ENCODE measurements around the gene MAML3. TPM values are rescaled to one million over a fixed set of nuclear protein-coding genes. Genes with fewer than 3 reads are reported as not detected.

MAML3 gene
- total RNA-seq, 4 donors from 2014 or later = 18.2 to 42.7 (median 28.6) TPM

GRCh38 chr4:139800082-139800481 is 353.9 kb downstream of the MAML3 start:
- WGBS = 81% methylated on average over 4 of the region's 4 CpGs
- Histone ChIP-seq H3K9me3 (no peaks in the 10 kb centered on the region), H3K4me1 (peaks cover 3% of the 10 kb centered on the region), H3K27me3 (no peaks in the 10 kb centered on the region), H3K4me3 (no peak overlapping the region), H3K27ac (no peak overlapping the region), H3K36me3 (no peaks in the 10 kb centered on the region)
- DNase-seq (ENCODE audit: low spot score in 2 of 2) = no peak
- TF ChIP-seq CTCF (IDR thresholded peaks at IDR 0.05) = no peak
- no peak for TF ChIP-seq POLR2AphosphoS5 (IDR thresholded peaks at IDR 0.05)
- no peak for TF ChIP-seq EP300 (IDR thresholded peaks at IDR 0.05)
- TF ChIP-seq POLR2A (IDR thresholded peaks at IDR 0.05) = no peak

GRCh38 chr4:139799615-139800014 is 354.4 kb downstream of the MAML3 start:
- Histone ChIP-seq H3K4me3 (no peak overlapping the region), H3K27ac (no peak overlapping the region), H3K9me3 (no peaks in the 10 kb centered on the region), H3K27me3 (no peaks in the 10 kb centered on the region), H3K4me1 (peaks cover 7% of the 10 kb centered on the region), H3K36me3 (no peaks in the 10 kb centered on the region)
- TF ChIP-seq EP300 (IDR thresholded peaks at IDR 0.05) (no peak), CTCF (IDR thresholded peaks at IDR 0.05) (no peak), POLR2AphosphoS5 (IDR thresholded peaks at IDR 0.05) (no peak), POLR2A (IDR thresholded peaks at IDR 0.05) (no peak)
- no peak for DNase-seq (ENCODE audit: low spot score in 2 of 2)

GRCh38 chr4:139798456-139798855 is 355.5 kb downstream of the MAML3 start:
- Histone ChIP-seq H3K27me3 (no peaks in the 10 kb centered on the region), H3K9me3 (no peaks in the 10 kb centered on the region), H3K4me1 (peaks cover 13% of the 10 kb centered on the region), H3K4me3 (no peak overlapping the region), H3K36me3 (no peaks in the 10 kb centered on the region), H3K27ac (no peak overlapping the region)
- TF ChIP-seq POLR2AphosphoS5 (IDR thresholded peaks at IDR 0.05) (no peak), POLR2A (IDR thresholded peaks at IDR 0.05) (no peak), EP300 (IDR thresholded peaks at IDR 0.05) (no peak), CTCF (IDR thresholded peaks at IDR 0.05) (no peak)
- DNase-seq (ENCODE audit: low spot score in 2 of 2) = no peak

GRCh38 chr4:139797287-139797686 is 356.7 kb downstream of the MAML3 start:
- Histone ChIP-seq H3K4me1 (peaks cover 13% of the 10 kb centered on the region), H3K27me3 (no peaks in the 10 kb centered on the region), H3K9me3 (no peaks in the 10 kb centered on the region), H3K4me3 (no peak overlapping the region), H3K27ac (no peak overlapping the region), H3K36me3 (no peaks in the 10 kb centered on the region)
- 96% methylated on average over 2 of the region's 2 CpGs for WGBS
- TF ChIP-seq POLR2A (IDR thresholded peaks at IDR 0.05) = no peak
- TF ChIP-seq CTCF (IDR thresholded peaks at IDR 0.05) = no peak
- TF ChIP-seq POLR2AphosphoS5 (IDR thresholded peaks at IDR 0.05) = no peak
- no peak for TF ChIP-seq EP300 (IDR thresholded peaks at IDR 0.05)
- no peak for DNase-seq (ENCODE audit: low spot score in 2 of 2)

GRCh38 chr4:139795527-139796314 is 358.3 kb downstream of the MAML3 start:
- Histone ChIP-seq H3K4me3 (no peak overlapping the region), H3K27ac (no peak overlapping the region), H3K9me3 (no peaks in the 10 kb centered on the region), H3K4me1 (peaks cover 13% of the 10 kb centered on the region), H3K36me3 (no peaks in the 10 kb centered on the region), H3K27me3 (no peaks in the 10 kb centered on the region)
- DNase-seq (ENCODE audit: low spot score in 2 of 2) = no peak
- WGBS = 73% methylated on average over 8 of the region's 8 CpGs
- TF ChIP-seq CTCF (IDR thresholded peaks at IDR 0.05) = no peak
- TF ChIP-seq EP300 (IDR thresholded peaks at IDR 0.05) = no peak
- TF ChIP-seq POLR2A (IDR thresholded peaks at IDR 0.05) = no peak
- no peak for TF ChIP-seq POLR2AphosphoS5 (IDR thresholded peaks at IDR 0.05)

Data from suprapubic skin (tissue), 4 donors.